GM18499 (cell line): ENCODE measurements around the gene ZNF624.
"Not testable (repeated sequence)": the region's sequence is repeated elsewhere in the genome, so short reads cannot be mapped to it uniquely, and the experiment has no call there.

Experiments used
- ATAC-seq: cut with Tn5 transposase; IDR thresholded peaks from one replicate; pipeline ENCODE4 v1.9.1; 2021; ENCODE audit warnings: moderate number of reproducible peaks; ENCODE audit not compliant: insufficient read depth, unreplicated experiment

The ZNF624 gene

GRCh38 chr17:16653367-16654041 is at the start of gene ZNF624:
Gene ZNF624, minus strand, starts transcription at chr17:16653850.
- ATAC-seq = no peak

- ATAC-seq = not testable (repeated sequence)
These were observed 44.0 kb upstream of the ZNF624 start for GRCh38 chr17:16697603-16698002.

GRCh38 chr17:16690447-16690846 is 36.8 kb upstream of the ZNF624 start:
- not testable (repeated sequence) for ATAC-seq

- ATAC-seq = not testable (repeated sequence)
These were observed 36.2 kb upstream of the ZNF624 start, which contains the start of gene CCDC144A for GRCh38 chr17:16689731-16690281. Gene CCDC144A, plus strand, starts transcription at chr17:16690241. Its CDS starts 160 bp downstream, at chr17:16690401.

GRCh38 chr17:16687151-16687550 is 33.5 kb upstream of the ZNF624 start:
- not testable (repeated sequence) for ATAC-seq

- ATAC-seq = not testable (repeated sequence)
These were observed 32.4 kb upstream of the ZNF624 start for GRCh38 chr17:16686019-16686418.

- ATAC-seq = not testable (repeated sequence)
These were observed 29.9 kb upstream of the ZNF624 start for GRCh38 chr17:16683290-16684138.

- no peak for ATAC-seq
These were observed 23.1 kb upstream of the ZNF624 start for GRCh38 chr17:16676676-16677268.

GRCh38 chr17:16666907-16667636 is 13.4 kb upstream of the ZNF624 start:
- not testable (repeated sequence) for ATAC-seq

- ATAC-seq = not testable (repeated sequence)
These were observed 12.9 kb upstream of the ZNF624 start for GRCh38 chr17:16666553-16666906.

- no peak for ATAC-seq
These were observed 9.3 kb upstream of the ZNF624 start for GRCh38 chr17:16662936-16663335.

GRCh38 chr17:16661217-16661616 is 7.6 kb upstream of the ZNF624 start:
- no peak for ATAC-seq

GRCh38 chr17:16652847-16653366 is 743 bp downstream of the ZNF624 start:
- no peak for ATAC-seq

GRCh38 chr17:16652252-16652651 is 1.4 kb downstream of the ZNF624 start:
- no peak for ATAC-seq

GRCh38 chr17:16649585-16649984 is 4.1 kb downstream of the ZNF624 start:
- no peak for ATAC-seq

- no peak for ATAC-seq
These were observed 14.2 kb downstream of the ZNF624 start for GRCh38 chr17:16639438-16639837.

GRCh38 chr17:16623282-16623681 is 30.4 kb downstream of the ZNF624 start:
- ATAC-seq = no peak

- ATAC-seq = no peak
These were observed 30.9 kb downstream of the ZNF624 start for GRCh38 chr17:16622540-16623277.

GRCh38 chr17:16617481-16618060 is 36.1 kb downstream of the ZNF624 start:
- ATAC-seq = no peak
